Endothelial cell of umbilical vein (primary cell): ENCODE results near the gene C9orf78. TPM values are rescaled to one million over a fixed set of nuclear protein-coding genes. Genes with fewer than 3 reads are reported as not detected.

Experiments
- BruUV-seq: library from RNA; stranded (reverse); fragments of 400-500 nt; replicated peaks from 2 replicates; lab custom pipeline; 2021; lab: Mats Ljungman, UMichigan
- CTCF ChIA-PET: fragments of 300-600, 350-600 bp; sonication (Branson Sonifier 250); formaldehyde crosslinking; loops from one replicate; lab custom pipeline; 2021; ENCODE audit warnings: antibody characterized with exemption, inconsistent platforms; lab: Charles Lee
- POLR2A ChIA-PET: fragments of 300-600, 350-600 bp; sonication (Branson Sonifier 250); formaldehyde crosslinking; loops from one replicate; lab custom pipeline; 2021; ENCODE audit warnings: antibody characterized with exemption, inconsistent platforms; lab: Charles Lee
- DNase-seq: peaks from one replicate; pipeline ENCODE4 v3.0.0-alpha.2; 2011; ENCODE audit warnings: low read depth, low spot score
- FAIRE-seq: peaks from 2 replicates; lab custom pipeline; 2011; peaks lifted over from hg19 to GRCh38; lab: Jason Lieb, UNC
- H2AFZ ChIP-seq: 2 replicates; pipeline ENCODE4 v1.6.0; 2012; ENCODE audit warnings: low read depth, low read length, control low read depth, inconsistent platforms
- H3K27ac ChIP-seq: 2 replicates; pipeline ENCODE4 v1.5.1; 2011; ENCODE audit warnings: low read depth, mild to moderate bottlenecking, control low read depth, low read length, moderate library complexity; ENCODE audit not compliant: insufficient read depth
- H3K27me3 ChIP-seq, 2 experiments: 2 replicates each; pipeline versions ENCODE4 v1.6.0 to v1.6.1; 2011; ENCODE audit warnings: low read length in 2 of 2, mixed read lengths in 1 of 2; ENCODE audit not compliant: control insufficient read depth in 2 of 2, insufficient read depth in 2 of 2
- H3K36me3 ChIP-seq, 2 experiments: 2 replicates in 1 of 2; 3 replicates in 1 of 2; pipeline ENCODE4 v1.5.1; 2011; ENCODE audit warnings: low read length in 2 of 2, mild to moderate bottlenecking in 1 of 2, moderate library complexity in 1 of 2; ENCODE audit not compliant: control insufficient read depth in 2 of 2, insufficient read depth in 2 of 2; ENCODE audit errors: extremely low read depth in 1 of 2
- H3K4me1 ChIP-seq: 3 replicates; pipeline ENCODE4 v1.5.1; 2011; ENCODE audit warnings: mild to moderate bottlenecking, low read length; ENCODE audit not compliant: control insufficient read depth, insufficient read depth; ENCODE audit errors: extremely low read depth
- H3K4me2 ChIP-seq: 2 replicates; pipeline ENCODE4 v1.6.1; 2011; ENCODE audit warnings: low read length, control low read depth, mixed read lengths; ENCODE audit not compliant: insufficient read depth
- H3K4me3 ChIP-seq, 3 experiments: fragments of 200-600 bp in 1 of 3; sonication (generic), shearing (Covaris generic) in 1 of 3; replicated peaks in 1 of 3; 2 replicates each; pipeline ENCODE4 v1.5.1; 2011 to 2016; ENCODE audit warnings: control low read depth in 3 of 3, low read length in 3 of 3, mild to moderate bottlenecking in 2 of 3, inconsistent platforms in 1 of 3, low read depth in 1 of 3, moderate library complexity in 1 of 3; ENCODE audit not compliant: insufficient read depth in 1 of 3
- H3K79me2 ChIP-seq: 2 replicates; pipeline ENCODE4 v1.6.0; 2012; ENCODE audit warnings: low read length, inconsistent platforms; ENCODE audit not compliant: control insufficient read depth, insufficient read depth
- H3K9ac ChIP-seq: replicated peaks from 2 replicates; pipeline ENCODE3; 2011; ENCODE audit warnings: low read length, control low read depth; ENCODE audit not compliant: insufficient read depth; ENCODE audit errors: extremely low read depth
- H3K9me1 ChIP-seq: replicated peaks from 3 replicates; pipeline ENCODE4 v1.6.0; 2011; ENCODE audit warnings: mild to moderate bottlenecking, low read length; ENCODE audit not compliant: control insufficient read depth, insufficient read depth; ENCODE audit errors: extremely low read depth
- H3K9me3 ChIP-seq: replicated peaks from 2 replicates; pipeline ENCODE4 v1.5.1; 2012; ENCODE audit warnings: low read length, inconsistent platforms; ENCODE audit not compliant: control insufficient read depth, insufficient read depth
- H4K20me1 ChIP-seq: replicated peaks from 2 replicates; pipeline ENCODE3; 2011; ENCODE audit warnings: mild to moderate bottlenecking, low read length; ENCODE audit not compliant: control insufficient read depth, insufficient read depth; ENCODE audit errors: extremely low read depth
- EZH2 ChIP-seq: IDR thresholded peaks from 2 replicates; pipeline ENCODE4 v1.6.1; 2012; ENCODE audit warnings: borderline replicate concordance, low read depth, mild to moderate bottlenecking, moderate library complexity, low read length, inconsistent platforms; ENCODE audit not compliant: severe bottlenecking
- FOS ChIP-seq: IDR thresholded peaks from 2 replicates; pipeline ENCODE4 v1.6.1; 2011; ENCODE audit warnings: mild to moderate bottlenecking, low read length, moderate library complexity, borderline replicate concordance; ENCODE audit not compliant: insufficient read depth
- dilution Hi-C: fragments of 300-500 bp; cut with MboI; formaldehyde crosslinking; loops from one replicate; pipeline ENCODE4 v1.15.0; 2019; ENCODE audit warnings: low sequenced_read_pairs; ENCODE audit not compliant: extremely low pct_ligation_motif_present
- intact Hi-C: fragments of 100-400 bp; cut with micrococcal nuclease; formaldehyde crosslinking; loops from one replicate; pipeline ENCODE4 v1.10.0; 2022
- polyA plus RNA-seq, 4 experiments: library from polyadenylated mRNA; depleted of rRNA in 3 of 4; stranded (reverse) in 3 of 4; unstranded in 1 of 4; fragments of >200 nt; gene quantifications; 2 replicates each; pipeline versions ENCODE4 v1.2.1 to v1.2.3, GENCODE V29; 2011 to 2012; ENCODE audit warnings: missing spikeins in 1 of 4
- total RNA-seq: library from RNA; stranded (reverse); gene quantifications from 2 replicates; pipeline ENCODE4 v1.2.3, GENCODE V29; 2021
- TF ChIP-seq, protein P1 (sequence below), 2 donors: IDR thresholded peaks; 1 replicate in 1 of 2; 2 replicates in 1 of 2; pipeline ENCODE4 v1.5.1; 2011; ENCODE audit warnings: low read length in 2 of 2, mild to moderate bottlenecking in 2 of 2, moderate library complexity in 2 of 2, control low read depth in 1 of 2, inconsistent platforms in 1 of 2, low read depth in 1 of 2; ENCODE audit not compliant: insufficient read depth in 1 of 2; ENCODE audit errors: extremely low read depth in 1 of 2

The C9orf78 gene
- total and polyA plus RNA-seq, 2 donors (not counting 3 experiments of a cell fraction or from before 2014, with no cell fraction given) = 17.9 to 34.6 TPM

DNA sequence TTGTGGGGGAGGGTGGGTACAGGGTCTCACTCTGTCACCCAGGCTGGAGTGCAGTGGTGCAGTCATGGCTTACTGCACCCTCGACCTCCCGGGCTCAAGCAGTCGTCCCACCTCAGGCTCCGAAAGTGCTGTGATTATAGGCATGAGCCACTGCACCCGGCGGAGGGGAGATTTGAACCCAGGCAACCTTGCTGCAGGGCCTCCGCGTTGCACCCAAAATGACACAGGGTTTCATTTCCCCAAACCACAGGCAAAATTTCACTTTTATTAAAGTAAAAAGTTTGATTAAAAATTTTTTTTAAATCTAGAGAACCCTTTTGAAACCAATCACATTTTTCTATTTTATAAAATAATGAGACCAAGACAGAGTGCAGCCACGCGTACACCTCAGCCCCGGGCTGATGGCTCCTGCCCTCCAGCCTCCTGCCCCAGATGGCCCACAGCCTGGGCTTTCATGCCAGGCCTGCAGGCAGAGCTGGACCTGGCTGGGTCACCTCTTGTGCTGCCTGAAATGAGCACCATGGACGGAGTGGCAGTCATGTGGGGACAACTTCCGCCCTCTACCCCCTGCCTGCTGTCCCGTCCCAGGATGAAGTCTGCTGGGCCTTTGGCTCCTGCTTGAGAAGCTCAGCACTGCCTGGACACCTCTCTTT is 30.7 kb upstream of the C9orf78 start:
- Histone ChIP-seq H3K79me2 (no peaks in the 10 kb centered on the region), H3K27ac (no peak overlapping the region), H2AFZ (no peak overlapping the region), H3K9me1 (no peaks in the 10 kb centered on the region), H3K36me3 (peaks cover 3 to 11% of the 10 kb centered on the region in 2 experiments), H3K9ac (no peak overlapping the region), H3K4me2 (no peak overlapping the region), H3K27me3 (no peaks in the 10 kb centered on the region), H3K4me1 (no peaks in the 10 kb centered on the region), H3K9me3 (no peaks in the 10 kb centered on the region), H4K20me1 (no peaks in the 10 kb centered on the region), H3K4me3 (no peak overlapping the region)
- CTCF ChIA-PET = interaction anchor here (0.6 to 1.3 kb wide), 2 partner anchors 10 to 244 kb away, joined by 3 read pairs; no protein-coding TSS in a partner anchor
- dilution Hi-C loops (no loop called here), intact Hi-C loops (no loop called here)
- FAIRE-seq (no peak), DNase-seq (no peak)
- no peak for TF ChIP-seq FOS
- TF ChIP-seq, protein P1, sequence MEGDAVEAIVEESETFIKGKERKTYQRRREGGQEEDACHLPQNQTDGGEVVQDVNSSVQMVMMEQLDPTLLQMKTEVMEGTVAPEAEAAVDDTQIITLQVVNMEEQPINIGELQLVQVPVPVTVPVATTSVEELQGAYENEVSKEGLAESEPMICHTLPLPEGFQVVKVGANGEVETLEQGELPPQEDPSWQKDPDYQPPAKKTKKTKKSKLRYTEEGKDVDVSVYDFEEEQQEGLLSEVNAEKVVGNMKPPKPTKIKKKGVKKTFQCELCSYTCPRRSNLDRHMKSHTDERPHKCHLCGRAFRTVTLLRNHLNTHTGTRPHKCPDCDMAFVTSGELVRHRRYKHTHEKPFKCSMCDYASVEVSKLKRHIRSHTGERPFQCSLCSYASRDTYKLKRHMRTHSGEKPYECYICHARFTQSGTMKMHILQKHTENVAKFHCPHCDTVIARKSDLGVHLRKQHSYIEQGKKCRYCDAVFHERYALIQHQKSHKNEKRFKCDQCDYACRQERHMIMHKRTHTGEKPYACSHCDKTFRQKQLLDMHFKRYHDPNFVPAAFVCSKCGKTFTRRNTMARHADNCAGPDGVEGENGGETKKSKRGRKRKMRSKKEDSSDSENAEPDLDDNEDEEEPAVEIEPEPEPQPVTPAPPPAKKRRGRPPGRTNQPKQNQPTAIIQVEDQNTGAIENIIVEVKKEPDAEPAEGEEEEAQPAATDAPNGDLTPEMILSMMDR (IDR thresholded peaks at IDR 0.05; ENCODE audit: extremely low read depth in 1 of 2, insufficient read depth in 1 of 2, low read depth in 1 of 2, low read length in 2 of 2) = no peak
- no peak for TF ChIP-seq EZH2
- BruUV-seq = no TSS peak
- POLR2A ChIA-PET = no interaction called here
